Esophagus muscularis mucosa (tissue), 3 donors: Measurements from ENCODE around the gene IL21R.

ENCODE experiments used
- POLR2A ChIP-seq: fragments of 450-650 bp; IDR thresholded peaks from one replicate; pipeline ENCODE4 v1.6.1; 2017; ENCODE audit warnings: antibody characterized with exemption, moderate library complexity, mild to moderate bottlenecking, low read depth
- POLR2AphosphoS5 ChIP-seq, 2 donors: sonication (generic); formaldehyde crosslinking; IDR thresholded peaks; one replicate each; pipeline ENCODE4 v1.6.1; 2017; ENCODE audit warnings: antibody characterized with exemption in 2 of 2
- TF ChIP-seq, protein P1 (sequence below), 3 experiments: fragments of 200-600 bp in 2 of 3; fragments of 450-650 bp in 1 of 3; sonication (generic) in 2 of 3; IDR thresholded peaks; one replicate each; pipeline ENCODE4 v1.5.1; 2017 to 2019; ENCODE audit warnings: antibody characterized with exemption in 3 of 3, mild to moderate bottlenecking in 2 of 3, moderate library complexity in 1 of 3

DNA sequence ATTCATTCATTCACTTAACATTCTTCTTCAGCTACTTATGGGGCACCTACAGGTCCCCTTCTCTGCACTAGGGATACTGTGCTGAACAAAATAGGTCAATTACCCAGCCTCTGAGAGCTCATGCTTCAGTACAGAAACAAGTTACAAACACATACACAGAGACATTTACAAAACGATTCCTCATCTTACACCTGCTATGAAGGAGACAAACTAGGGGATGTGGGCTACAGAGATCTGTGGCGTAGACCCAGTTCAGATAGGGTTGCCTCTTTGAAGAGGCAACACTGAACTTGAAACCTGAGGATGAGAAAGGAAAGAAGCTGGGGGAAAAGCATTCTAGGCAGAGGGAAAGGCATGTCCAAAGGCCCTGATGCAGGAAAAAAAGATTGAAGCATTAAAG lies 5.2 kb downstream of the IL21R start:
- TF ChIP-seq, protein P1, sequence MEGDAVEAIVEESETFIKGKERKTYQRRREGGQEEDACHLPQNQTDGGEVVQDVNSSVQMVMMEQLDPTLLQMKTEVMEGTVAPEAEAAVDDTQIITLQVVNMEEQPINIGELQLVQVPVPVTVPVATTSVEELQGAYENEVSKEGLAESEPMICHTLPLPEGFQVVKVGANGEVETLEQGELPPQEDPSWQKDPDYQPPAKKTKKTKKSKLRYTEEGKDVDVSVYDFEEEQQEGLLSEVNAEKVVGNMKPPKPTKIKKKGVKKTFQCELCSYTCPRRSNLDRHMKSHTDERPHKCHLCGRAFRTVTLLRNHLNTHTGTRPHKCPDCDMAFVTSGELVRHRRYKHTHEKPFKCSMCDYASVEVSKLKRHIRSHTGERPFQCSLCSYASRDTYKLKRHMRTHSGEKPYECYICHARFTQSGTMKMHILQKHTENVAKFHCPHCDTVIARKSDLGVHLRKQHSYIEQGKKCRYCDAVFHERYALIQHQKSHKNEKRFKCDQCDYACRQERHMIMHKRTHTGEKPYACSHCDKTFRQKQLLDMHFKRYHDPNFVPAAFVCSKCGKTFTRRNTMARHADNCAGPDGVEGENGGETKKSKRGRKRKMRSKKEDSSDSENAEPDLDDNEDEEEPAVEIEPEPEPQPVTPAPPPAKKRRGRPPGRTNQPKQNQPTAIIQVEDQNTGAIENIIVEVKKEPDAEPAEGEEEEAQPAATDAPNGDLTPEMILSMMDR (IDR thresholded peaks at IDR 0.05) = no peak
- no peak for TF ChIP-seq POLR2A
- TF ChIP-seq POLR2AphosphoS5 (IDR thresholded peaks at IDR 0.05) = no peak
